ENCODE measurements around the gene RRM2. TPM values are rescaled to one million over a fixed set of nuclear protein-coding genes. Genes with fewer than 3 reads are reported as not detected.

RRM2 gene
- total RNA-seq, 1 experiment from 2014 or later: 129 TPM

DNA sequence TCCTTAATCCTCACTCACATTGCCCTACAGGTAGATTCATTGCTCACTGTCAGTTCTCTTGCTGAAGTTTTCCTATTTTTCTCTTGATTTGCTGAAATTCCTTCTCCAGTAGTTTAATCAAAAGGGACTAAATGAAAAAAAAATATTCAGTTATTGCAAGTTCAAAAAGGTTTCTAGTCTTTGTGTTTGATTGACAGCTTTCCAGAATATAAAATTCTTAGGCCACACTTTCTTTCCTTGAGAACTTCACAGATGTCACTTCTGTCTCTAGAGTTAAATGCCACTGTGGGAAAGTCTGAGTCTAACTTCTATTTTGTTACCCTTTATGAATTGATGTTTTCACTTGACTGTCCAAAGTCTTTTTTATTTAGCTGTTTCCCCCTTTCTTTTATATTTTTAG is 25.7 kb downstream of the RRM2 start:
- ChIA-PET CTCF (interaction anchor here (0.6 kb wide), 1 partner anchor 12 kb away, joined by 3 read pairs; no protein-coding TSS in a partner anchor), POLR2A (interaction anchor here (0.7 kb wide), 1 partner anchor 91 kb away, joined by 4 read pairs; no protein-coding TSS in a partner anchor)
- ATAC-seq: no peak
- Mint-ChIP-seq H3K27me3 (ENCODE audit: low read depth) (no peaks in the 10 kb centered on the region), H3K36me3 (peaks cover 13% of the 10 kb centered on the region), H3K9me3 (no peaks in the 10 kb centered on the region), H3K27ac (no peak overlapping the region), H3K4me1 (no peaks in the 10 kb centered on the region), H3K4me3 (no peak overlapping the region)
- no peak for DNase-seq (ENCODE audit: low spot score)
- TF ChIP-seq, protein P1, sequence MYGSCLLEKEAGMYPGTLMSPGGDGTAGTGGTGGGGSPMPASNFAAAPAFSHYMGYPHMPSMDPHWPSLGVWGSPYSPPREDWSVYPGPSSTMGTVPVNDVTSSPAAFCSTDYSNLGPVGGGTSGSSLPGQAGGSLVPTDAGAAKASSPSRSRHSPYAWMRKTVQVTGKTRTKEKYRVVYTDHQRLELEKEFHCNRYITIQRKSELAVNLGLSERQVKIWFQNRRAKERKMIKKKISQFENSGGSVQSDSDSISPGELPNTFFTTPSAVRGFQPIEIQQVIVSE (CRISPR knock-in tag; IDR thresholded peaks at IDR 0.05; ENCODE audit: borderline replicate concordance): no peak
- no peak for TF ChIP-seq FOXP1 (CRISPR knock-in tag; IDR thresholded peaks at IDR 0.05; ENCODE audit: borderline replicate concordance)
- TF ChIP-seq, protein P2, sequence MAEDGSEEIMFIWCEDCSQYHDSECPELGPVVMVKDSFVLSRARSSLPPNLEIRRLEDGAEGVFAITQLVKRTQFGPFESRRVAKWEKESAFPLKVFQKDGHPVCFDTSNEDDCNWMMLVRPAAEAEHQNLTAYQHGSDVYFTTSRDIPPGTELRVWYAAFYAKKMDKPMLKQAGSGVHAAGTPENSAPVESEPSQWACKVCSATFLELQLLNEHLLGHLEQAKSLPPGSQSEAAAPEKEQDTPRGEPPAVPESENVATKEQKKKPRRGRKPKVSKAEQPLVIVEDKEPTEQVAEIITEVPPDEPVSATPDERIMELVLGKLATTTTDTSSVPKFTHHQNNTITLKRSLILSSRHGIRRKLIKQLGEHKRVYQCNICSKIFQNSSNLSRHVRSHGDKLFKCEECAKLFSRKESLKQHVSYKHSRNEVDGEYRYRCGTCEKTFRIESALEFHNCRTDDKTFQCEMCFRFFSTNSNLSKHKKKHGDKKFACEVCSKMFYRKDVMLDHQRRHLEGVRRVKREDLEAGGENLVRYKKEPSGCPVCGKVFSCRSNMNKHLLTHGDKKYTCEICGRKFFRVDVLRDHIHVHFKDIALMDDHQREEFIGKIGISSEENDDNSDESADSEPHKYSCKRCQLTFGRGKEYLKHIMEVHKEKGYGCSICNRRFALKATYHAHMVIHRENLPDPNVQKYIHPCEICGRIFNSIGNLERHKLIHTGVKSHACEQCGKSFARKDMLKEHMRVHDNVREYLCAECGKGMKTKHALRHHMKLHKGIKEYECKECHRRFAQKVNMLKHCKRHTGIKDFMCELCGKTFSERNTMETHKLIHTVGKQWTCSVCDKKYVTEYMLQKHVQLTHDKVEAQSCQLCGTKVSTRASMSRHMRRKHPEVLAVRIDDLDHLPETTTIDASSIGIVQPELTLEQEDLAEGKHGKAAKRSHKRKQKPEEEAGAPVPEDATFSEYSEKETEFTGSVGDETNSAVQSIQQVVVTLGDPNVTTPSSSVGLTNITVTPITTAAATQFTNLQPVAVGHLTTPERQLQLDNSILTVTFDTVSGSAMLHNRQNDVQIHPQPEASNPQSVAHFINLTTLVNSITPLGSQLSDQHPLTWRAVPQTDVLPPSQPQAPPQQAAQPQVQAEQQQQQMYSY (CRISPR knock-in tag; IDR thresholded peaks at IDR 0.05): no peak
- TF ChIP-seq, protein P3, sequence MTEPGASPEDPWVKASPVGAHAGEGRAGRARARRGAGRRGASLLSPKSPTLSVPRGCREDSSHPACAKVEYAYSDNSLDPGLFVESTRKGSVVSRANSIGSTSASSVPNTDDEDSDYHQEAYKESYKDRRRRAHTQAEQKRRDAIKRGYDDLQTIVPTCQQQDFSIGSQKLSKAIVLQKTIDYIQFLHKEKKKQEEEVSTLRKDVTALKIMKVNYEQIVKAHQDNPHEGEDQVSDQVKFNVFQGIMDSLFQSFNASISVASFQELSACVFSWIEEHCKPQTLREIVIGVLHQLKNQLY (CRISPR knock-in tag; IDR thresholded peaks at IDR 0.05): no peak
- TF ChIP-seq CREB1 (CRISPR knock-in tag; IDR thresholded peaks at IDR 0.05): no peak
- TF ChIP-seq, protein P4, sequence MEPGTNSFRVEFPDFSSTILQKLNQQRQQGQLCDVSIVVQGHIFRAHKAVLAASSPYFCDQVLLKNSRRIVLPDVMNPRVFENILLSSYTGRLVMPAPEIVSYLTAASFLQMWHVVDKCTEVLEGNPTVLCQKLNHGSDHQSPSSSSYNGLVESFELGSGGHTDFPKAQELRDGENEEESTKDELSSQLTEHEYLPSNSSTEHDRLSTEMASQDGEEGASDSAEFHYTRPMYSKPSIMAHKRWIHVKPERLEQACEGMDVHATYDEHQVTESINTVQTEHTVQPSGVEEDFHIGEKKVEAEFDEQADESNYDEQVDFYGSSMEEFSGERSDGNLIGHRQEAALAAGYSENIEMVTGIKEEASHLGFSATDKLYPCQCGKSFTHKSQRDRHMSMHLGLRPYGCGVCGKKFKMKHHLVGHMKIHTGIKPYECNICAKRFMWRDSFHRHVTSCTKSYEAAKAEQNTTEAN (CRISPR knock-in tag; IDR thresholded peaks at IDR 0.05): no peak
- TF ChIP-seq, protein P5, sequence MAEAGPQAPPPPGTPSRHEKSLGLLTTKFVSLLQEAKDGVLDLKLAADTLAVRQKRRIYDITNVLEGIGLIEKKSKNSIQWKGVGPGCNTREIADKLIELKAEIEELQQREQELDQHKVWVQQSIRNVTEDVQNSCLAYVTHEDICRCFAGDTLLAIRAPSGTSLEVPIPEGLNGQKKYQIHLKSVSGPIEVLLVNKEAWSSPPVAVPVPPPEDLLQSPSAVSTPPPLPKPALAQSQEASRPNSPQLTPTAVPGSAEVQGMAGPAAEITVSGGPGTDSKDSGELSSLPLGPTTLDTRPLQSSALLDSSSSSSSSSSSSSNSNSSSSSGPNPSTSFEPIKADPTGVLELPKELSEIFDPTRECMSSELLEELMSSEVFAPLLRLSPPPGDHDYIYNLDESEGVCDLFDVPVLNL (CRISPR knock-in tag; IDR thresholded peaks at IDR 0.05; ENCODE audit: borderline replicate concordance, low read depth): no peak
- TF ChIP-seq MYBL2 (CRISPR knock-in tag; IDR thresholded peaks at IDR 0.05): no peak
- no peak for TF ChIP-seq CREM (CRISPR knock-in tag; IDR thresholded peaks at IDR 0.05)
- TF ChIP-seq GTF2I (CRISPR knock-in tag; conservative IDR thresholded peaks at IDR 0.05): no peak
- TF ChIP-seq, protein P6, sequence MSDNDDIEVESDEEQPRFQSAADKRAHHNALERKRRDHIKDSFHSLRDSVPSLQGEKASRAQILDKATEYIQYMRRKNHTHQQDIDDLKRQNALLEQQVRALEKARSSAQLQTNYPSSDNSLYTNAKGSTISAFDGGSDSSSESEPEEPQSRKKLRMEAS (CRISPR knock-in tag; IDR thresholded peaks at IDR 0.05): no peak
- TF ChIP-seq, protein P7, sequence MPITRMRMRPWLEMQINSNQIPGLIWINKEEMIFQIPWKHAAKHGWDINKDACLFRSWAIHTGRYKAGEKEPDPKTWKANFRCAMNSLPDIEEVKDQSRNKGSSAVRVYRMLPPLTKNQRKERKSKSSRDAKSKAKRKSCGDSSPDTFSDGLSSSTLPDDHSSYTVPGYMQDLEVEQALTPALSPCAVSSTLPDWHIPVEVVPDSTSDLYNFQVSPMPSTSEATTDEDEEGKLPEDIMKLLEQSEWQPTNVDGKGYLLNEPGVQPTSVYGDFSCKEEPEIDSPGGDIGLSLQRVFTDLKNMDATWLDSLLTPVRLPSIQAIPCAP (CRISPR knock-in tag; IDR thresholded peaks at IDR 0.05): no peak
- no peak for TF ChIP-seq RELA (CRISPR knock-in tag; IDR thresholded peaks at IDR 0.05; ENCODE audit: borderline replicate concordance)
- TF ChIP-seq ELF4 (CRISPR knock-in tag; IDR thresholded peaks at IDR 0.05; ENCODE audit: low read depth): no peak
- TF ChIP-seq NFE2L1 (CRISPR knock-in tag; IDR thresholded peaks at IDR 0.05): no peak
- TF ChIP-seq JAZF1 (CRISPR knock-in tag; IDR thresholded peaks at IDR 0.05): no peak
- TF ChIP-seq IRF2 (CRISPR knock-in tag; IDR thresholded peaks at IDR 0.05; ENCODE audit: borderline replicate concordance, low read depth): no peak
- no peak for TF ChIP-seq SMAD4 (CRISPR knock-in tag; IDR thresholded peaks at IDR 0.05)
- TF ChIP-seq ZNF317 (CRISPR knock-in tag; IDR thresholded peaks at IDR 0.05; ENCODE audit: borderline replicate concordance, low read depth): no peak
- TF ChIP-seq, protein P8, sequence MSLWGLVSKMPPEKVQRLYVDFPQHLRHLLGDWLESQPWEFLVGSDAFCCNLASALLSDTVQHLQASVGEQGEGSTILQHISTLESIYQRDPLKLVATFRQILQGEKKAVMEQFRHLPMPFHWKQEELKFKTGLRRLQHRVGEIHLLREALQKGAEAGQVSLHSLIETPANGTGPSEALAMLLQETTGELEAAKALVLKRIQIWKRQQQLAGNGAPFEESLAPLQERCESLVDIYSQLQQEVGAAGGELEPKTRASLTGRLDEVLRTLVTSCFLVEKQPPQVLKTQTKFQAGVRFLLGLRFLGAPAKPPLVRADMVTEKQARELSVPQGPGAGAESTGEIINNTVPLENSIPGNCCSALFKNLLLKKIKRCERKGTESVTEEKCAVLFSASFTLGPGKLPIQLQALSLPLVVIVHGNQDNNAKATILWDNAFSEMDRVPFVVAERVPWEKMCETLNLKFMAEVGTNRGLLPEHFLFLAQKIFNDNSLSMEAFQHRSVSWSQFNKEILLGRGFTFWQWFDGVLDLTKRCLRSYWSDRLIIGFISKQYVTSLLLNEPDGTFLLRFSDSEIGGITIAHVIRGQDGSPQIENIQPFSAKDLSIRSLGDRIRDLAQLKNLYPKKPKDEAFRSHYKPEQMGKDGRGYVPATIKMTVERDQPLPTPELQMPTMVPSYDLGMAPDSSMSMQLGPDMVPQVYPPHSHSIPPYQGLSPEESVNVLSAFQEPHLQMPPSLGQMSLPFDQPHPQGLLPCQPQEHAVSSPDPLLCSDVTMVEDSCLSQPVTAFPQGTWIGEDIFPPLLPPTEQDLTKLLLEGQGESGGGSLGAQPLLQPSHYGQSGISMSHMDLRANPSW (CRISPR knock-in tag; conservative IDR thresholded peaks at IDR 0.05; ENCODE audit: low read depth): no peak

Measured in WTC11 (cell line).